Kasumi-1 (cell line): Measurements from ENCODE around the gene ATP9A.
"Not testable (repeated sequence)": the region's sequence is repeated elsewhere in the genome, so short reads cannot be mapped to it uniquely, and the experiment has no call there.

ENCODE experiments used
- DNase-seq, 2 experiments: peaks; one replicate each; lab custom pipeline; 2025; lab: John Stamatoyannopoulos, UW

The ATP9A gene

GRCh38 chr20:51571460-51571794, 196.8 kb downstream of the ATP9A start:
- no peak for DNase-seq

- no peak for DNase-seq
These were observed 197.3 kb downstream of the ATP9A start for GRCh38 chr20:51570739-51571459.

GRCh38 chr20:51569815-51570738, 198.1 kb downstream of the ATP9A start:
- no peak for DNase-seq

GRCh38 chr20:51568533-51568932, 199.7 kb downstream of the ATP9A start:
- not testable (repeated sequence) for DNase-seq

GRCh38 chr20:51567622-51568021, 200.6 kb downstream of the ATP9A start:
- no peak for DNase-seq

- DNase-seq: no peak
These were observed 201.6 kb downstream of the ATP9A start for GRCh38 chr20:51566594-51566993.

- no peak for DNase-seq
These were observed 202.7 kb downstream of the ATP9A start for GRCh38 chr20:51565298-51566144.

- peak; percentile 37 to 49 for DNase-seq
These were observed 204.5 kb downstream of the ATP9A start for GRCh38 chr20:51563486-51564332.

- no peak for DNase-seq
These were observed 205.1 kb downstream of the ATP9A start for GRCh38 chr20:51563174-51563485.

- DNase-seq: peak; percentile 14 to 31
These were observed 205.6 kb downstream of the ATP9A start for GRCh38 chr20:51562332-51563173.

GRCh38 chr20:51562027-51562331, 206.2 kb downstream of the ATP9A start:
- DNase-seq: peak; percentile 7 to 13

GRCh38 chr20:51560550-51561307, 207.5 kb downstream of the ATP9A start:
- DNase-seq: no peak

GRCh38 chr20:51560042-51560441, 208.1 kb downstream of the ATP9A start:
- no peak for DNase-seq

- DNase-seq: no peak
These were observed 213.5 kb downstream of the ATP9A start for GRCh38 chr20:51554538-51555165.

- DNase-seq: no peak
These were observed 214.2 kb downstream of the ATP9A start for GRCh38 chr20:51553897-51554486.

- DNase-seq: no peak
These were observed 217.0 kb downstream of the ATP9A start for GRCh38 chr20:51551186-51551585.

GRCh38 chr20:51549474-51549873, 218.7 kb downstream of the ATP9A start:
- no peak for DNase-seq

GRCh38 chr20:51547951-51548350, 220.2 kb downstream of the ATP9A start:
- no peak for DNase-seq
